Measurements from ENCODE around the gene NOTCH1.

Gene NOTCH1

GRCh38 chr9:136530461-136531089 lies 15.3 kb downstream of the NOTCH1 start:
- DNase-seq, result no peak

GRCh38 chr9:136529516-136530460 lies 16.1 kb downstream of the NOTCH1 start:
- no peak for DNase-seq

GRCh38 chr9:136528716-136529341 lies 17.0 kb downstream of the NOTCH1 start:
- DNase-seq, result no peak

- no peak for DNase-seq
These were observed 17.8 kb downstream of the NOTCH1 start for GRCh38 chr9:136527721-136528710.

- DNase-seq, result no peak
These were observed 18.7 kb downstream of the NOTCH1 start for GRCh38 chr9:136527131-136527530.

- no peak for DNase-seq
These were observed 19.2 kb downstream of the NOTCH1 start for GRCh38 chr9:136526625-136527066.

- no peak for DNase-seq
These were observed 19.9 kb downstream of the NOTCH1 start for GRCh38 chr9:136525841-136526499.

- DNase-seq, result no peak
These were observed 20.6 kb downstream of the NOTCH1 start for GRCh38 chr9:136525207-136525606.

- DNase-seq, result no peak
These were observed 23.3 kb downstream of the NOTCH1 start for GRCh38 chr9:136522314-136523237.

- DNase-seq, result no peak
These were observed 24.3 kb downstream of the NOTCH1 start for GRCh38 chr9:136521537-136521936.

- DNase-seq, result no peak
These were observed 25.8 kb downstream of the NOTCH1 start for GRCh38 chr9:136520053-136520540.

GRCh38 chr9:136519263-136520052 lies 26.4 kb downstream of the NOTCH1 start:
- DNase-seq, result no peak

GRCh38 chr9:136518623-136519022 lies 27.2 kb downstream of the NOTCH1 start:
- no peak for DNase-seq

- DNase-seq, result no peak
These were observed 27.9 kb downstream of the NOTCH1 start for GRCh38 chr9:136517950-136518349.

- DNase-seq, result no peak
These were observed 28.7 kb downstream of the NOTCH1 start for GRCh38 chr9:136517012-136517743.

- DNase-seq, result no peak
These were observed 29.6 kb downstream of the NOTCH1 start for GRCh38 chr9:136516191-136516654.

GRCh38 chr9:136515276-136515675 lies 30.6 kb downstream of the NOTCH1 start:
- no peak for DNase-seq

- no peak for DNase-seq
These were observed 31.7 kb downstream of the NOTCH1 start for GRCh38 chr9:136514022-136514714.

Measured in fibroblast of skin of right quadriceps (primary cell).